ENCODE data around the gene DMD.

Gene DMD

GRCh38 chrX:31170792-31171191 is 2040.6 kb downstream of the DMD start:
- TF ChIP-seq CTCF (IDR thresholded peaks at IDR 0.05; ENCODE audit: control extremely low read depth, extremely low read depth, low read depth, missing control alignments): no peak
- POLR2A ChIA-PET: no interaction called here
- DNase-seq (ENCODE audit: extremely low spot score): no peak
- CTCF ChIA-PET: interaction anchor here (1.5 kb wide), 1 partner anchor 43 kb away, joined by 5 read pairs; no protein-coding TSS in a partner anchor

GRCh38 chrX:31168551-31168950 is 2042.8 kb downstream of the DMD start:
- CTCF ChIA-PET: interaction anchor here (1.0 to 1.4 kb wide), 3 partner anchors 24 to 132 kb away, joined by 3 to 4 read pairs (median 4); no protein-coding TSS in a partner anchor
- DNase-seq (ENCODE audit: extremely low spot score): peak; percentile 10
- TF ChIP-seq CTCF (IDR thresholded peaks at IDR 0.05; ENCODE audit: control extremely low read depth, extremely low read depth, low read depth, missing control alignments): no peak
- POLR2A ChIA-PET: no interaction called here

- no peak for TF ChIP-seq CTCF (IDR thresholded peaks at IDR 0.05; ENCODE audit: control extremely low read depth, extremely low read depth, low read depth, missing control alignments)
- no peak for DNase-seq (ENCODE audit: extremely low spot score)
- CTCF ChIA-PET: interaction anchor here (1.1 to 1.4 kb wide), 3 partner anchors 16 to 47 kb away, joined by 3 to 5 read pairs (median 4); no protein-coding TSS in a partner anchor
- POLR2A ChIA-PET: no interaction called here
Observed at GRCh38 chrX:31166832-31167231, 2044.5 kb downstream of the DMD start.

- CTCF ChIA-PET: interaction anchor here (1.1 kb wide), 1 partner anchor 26 kb away, joined by 3 read pairs; no protein-coding TSS in a partner anchor
- DNase-seq (ENCODE audit: extremely low spot score): no peak
- no peak for TF ChIP-seq CTCF (IDR thresholded peaks at IDR 0.05; ENCODE audit: control extremely low read depth, extremely low read depth, low read depth, missing control alignments)
- POLR2A ChIA-PET: no interaction called here
Observed at GRCh38 chrX:31166416-31166815, 2044.9 kb downstream of the DMD start.

GRCh38 chrX:31165241-31166035 is 2045.9 kb downstream of the DMD start:
- CTCF ChIA-PET: interaction anchor here (1.1 kb wide), 1 partner anchor 25 kb away, joined by 3 read pairs; no protein-coding TSS in a partner anchor
- TF ChIP-seq CTCF (IDR thresholded peaks at IDR 0.05; ENCODE audit: control extremely low read depth, extremely low read depth, low read depth, missing control alignments): no peak
- POLR2A ChIA-PET: no interaction called here
- DNase-seq (ENCODE audit: extremely low spot score): no peak

- CTCF ChIA-PET: interaction anchor here (1.6 kb wide), 1 partner anchor 117 kb away, joined by 3 read pairs; no protein-coding TSS in a partner anchor
- no peak for DNase-seq (ENCODE audit: extremely low spot score)
- TF ChIP-seq CTCF (IDR thresholded peaks at IDR 0.05; ENCODE audit: control extremely low read depth, extremely low read depth, low read depth, missing control alignments): no peak
- POLR2A ChIA-PET: no interaction called here
Observed at GRCh38 chrX:31154946-31155345, 2056.4 kb downstream of the DMD start.

Data from GM10248 (cell line).